Kidney (tissue), 14 donors: ENCODE measurements around the gene SLX9. TPM values are rescaled to one million over a fixed set of nuclear protein-coding genes. Genes with fewer than 3 reads are reported as not detected.
A peak's percentile ranks its signal among the peaks of the same experiment; 100 is the strongest.

Experiments
- DNase-seq, 5 donors: peaks; one replicate each; pipeline ENCODE4 v3.0.0-alpha.2; 2013 to 2020
- FAIRE-seq: peaks from 2 replicates; lab custom pipeline; 2012; peaks lifted over from hg19 to GRCh38; lab: Jason Lieb, UNC
- H3K27ac ChIP-seq, 2 donors: one replicate each; pipeline ENCODE4 v1.7.0; 2013; ENCODE audit warnings: low read depth in 2 of 2, low read length in 2 of 2, inconsistent platforms in 1 of 2
- H3K27me3 ChIP-seq: one replicate; pipeline ENCODE4 v1.7.1; 2013; ENCODE audit warnings: low read length, inconsistent platforms; ENCODE audit not compliant: control insufficient read depth, insufficient read depth
- H3K36me3 ChIP-seq, 3 donors: one replicate each; pipeline versions ENCODE4 v1.7.0 to v1.7.1; 2013; ENCODE audit warnings: low read length in 3 of 3, control low read depth in 1 of 3, inconsistent platforms in 1 of 3; ENCODE audit not compliant: insufficient read depth in 3 of 3, control insufficient read depth in 2 of 3
- H3K4me1 ChIP-seq, 3 donors: one replicate each; pipeline versions ENCODE4 v1.7.0 to v1.7.1; 2013; ENCODE audit warnings: low read length in 3 of 3, inconsistent platforms in 1 of 3, low read depth in 1 of 3; ENCODE audit not compliant: control insufficient read depth in 2 of 3, insufficient read depth in 2 of 3
- H3K4me3 ChIP-seq, 3 donors: one replicate each; pipeline versions ENCODE4 v1.7.0 to v1.8.1; 2013; ENCODE audit warnings: low read length in 3 of 3, control low read depth in 1 of 3, inconsistent platforms in 1 of 3
- H3K9ac ChIP-seq, 3 donors: one replicate each; pipeline versions ENCODE4 v1.7.0 to v1.7.1; 2013; ENCODE audit warnings: low read length in 3 of 3, control low read depth in 1 of 3, inconsistent platforms in 1 of 3
- H3K9me3 ChIP-seq, 3 donors: one replicate each; pipeline versions ENCODE4 v1.7.0 to v1.7.1; 2013; ENCODE audit warnings: low read length in 3 of 3, control low read depth in 1 of 3, inconsistent platforms in 1 of 3; ENCODE audit not compliant: control insufficient read depth in 2 of 3, insufficient read depth in 1 of 3
- intact Hi-C: fragments of 100-400 bp; cut with DNase I; formaldehyde crosslinking; loops from one replicate; pipeline ENCODE4 v1.11.1; 2022
- polyA plus RNA-seq: library from polyadenylated mRNA; stranded (reverse); fragments of 350-450 nt; fragmentation: Illumina TruSeq; extraction: RNeasy Lipid Tissue Mini Kit (QIAGEN cat#74804); gene quantifications from one replicate; pipeline ENCODE4 v1.2.3, GENCODE V29; 2014; ENCODE audit warnings: low read depth, low replicate concordance; ENCODE audit not compliant: insufficient read depth
- total RNA-seq: library from RNA; stranded (reverse); fragmentation: NEBNext Ultra II Directional; extraction: Animal tissue kit (Norgen Biotek cat#: 25700); gene quantifications from one replicate; pipeline ENCODE4 v1.2.1, GENCODE V29; 2021
- TF ChIP-seq, protein P1 (sequence below): IDR thresholded peaks from 3 replicates; pipeline ENCODE4 v1.5.1; 2012; ENCODE audit warnings: mild to moderate bottlenecking, moderate library complexity, borderline replicate concordance; ENCODE audit not compliant: insufficient read depth; ENCODE audit errors: extremely low read depth
- donor health status: control.
- donor health status: control.
- donor health status: control.
- donor health status: control.
- donor health status: control.
- donor health status: DM: yes; HTN: yes; CAD: no.
- donor health status: Normal renal cell carcinoma (clear cell type).

SLX9 gene
- total and polyA plus RNA-seq, 2 donors from 2014 or later: 27.1 to 35.1 TPM

DNA sequence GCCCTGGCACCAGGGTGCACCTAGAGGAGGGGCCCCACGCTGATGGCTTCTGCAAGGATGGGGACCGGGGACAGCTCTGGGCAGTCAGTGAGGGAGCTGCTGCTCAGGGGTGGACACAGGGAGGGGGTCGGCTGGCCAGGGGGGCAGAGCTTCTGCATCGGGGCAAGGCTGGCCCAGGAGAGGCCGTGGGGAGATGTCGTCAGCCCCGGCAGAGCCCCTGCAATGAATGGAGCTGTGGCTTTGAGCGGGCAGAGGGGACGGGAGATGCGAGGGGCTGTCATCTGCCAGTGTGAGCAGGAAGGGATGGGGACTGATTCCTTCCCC is 31.8 kb downstream of the SLX9 start:
- intact Hi-C loops: no loop called here

DNA sequence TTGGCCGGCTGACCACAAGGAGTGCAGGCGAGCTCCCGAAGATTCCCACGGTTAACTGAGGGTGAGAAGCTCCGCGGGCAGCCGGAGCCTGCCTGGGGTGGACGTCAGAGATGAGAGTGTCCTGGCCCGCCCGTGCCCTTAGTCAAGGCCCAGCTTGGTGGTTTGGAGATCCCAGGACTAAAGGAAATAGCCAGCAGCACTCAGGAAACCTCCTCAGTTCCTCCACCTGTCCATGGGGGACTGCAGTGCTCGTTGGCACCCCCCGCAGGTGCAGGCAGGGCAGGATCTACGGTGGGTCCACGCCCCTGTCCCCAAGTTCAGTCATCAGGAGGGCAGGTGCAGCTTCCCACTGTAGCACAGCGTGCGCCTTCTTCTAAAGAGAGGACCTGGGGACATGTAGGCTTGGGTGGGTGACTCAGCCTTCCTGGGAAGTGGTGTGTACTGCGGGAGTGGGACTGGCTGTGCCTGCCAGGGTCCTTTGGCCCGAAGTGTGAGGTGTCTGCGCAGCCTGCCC is 32.5 kb downstream of the SLX9 start:
- FAIRE-seq: no peak
- Histone ChIP-seq H3K36me3 (peaks cover 0 to 3% (median 0%) of the 10 kb centered on the region in 3 donors), H3K27ac (no peak overlapping the region), H3K9me3 (no peaks in the 10 kb centered on the region), H3K27me3 (no peaks in the 10 kb centered on the region), H3K9ac (no peak overlapping the region), H3K4me3 (no peak overlapping the region), H3K4me1 (peaks cover 0 to 16% (median 0%) of the 10 kb centered on the region in 3 donors)
- intact Hi-C loops: no loop called here
- TF ChIP-seq, protein P1, sequence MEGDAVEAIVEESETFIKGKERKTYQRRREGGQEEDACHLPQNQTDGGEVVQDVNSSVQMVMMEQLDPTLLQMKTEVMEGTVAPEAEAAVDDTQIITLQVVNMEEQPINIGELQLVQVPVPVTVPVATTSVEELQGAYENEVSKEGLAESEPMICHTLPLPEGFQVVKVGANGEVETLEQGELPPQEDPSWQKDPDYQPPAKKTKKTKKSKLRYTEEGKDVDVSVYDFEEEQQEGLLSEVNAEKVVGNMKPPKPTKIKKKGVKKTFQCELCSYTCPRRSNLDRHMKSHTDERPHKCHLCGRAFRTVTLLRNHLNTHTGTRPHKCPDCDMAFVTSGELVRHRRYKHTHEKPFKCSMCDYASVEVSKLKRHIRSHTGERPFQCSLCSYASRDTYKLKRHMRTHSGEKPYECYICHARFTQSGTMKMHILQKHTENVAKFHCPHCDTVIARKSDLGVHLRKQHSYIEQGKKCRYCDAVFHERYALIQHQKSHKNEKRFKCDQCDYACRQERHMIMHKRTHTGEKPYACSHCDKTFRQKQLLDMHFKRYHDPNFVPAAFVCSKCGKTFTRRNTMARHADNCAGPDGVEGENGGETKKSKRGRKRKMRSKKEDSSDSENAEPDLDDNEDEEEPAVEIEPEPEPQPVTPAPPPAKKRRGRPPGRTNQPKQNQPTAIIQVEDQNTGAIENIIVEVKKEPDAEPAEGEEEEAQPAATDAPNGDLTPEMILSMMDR: no peak
- peak in 1 of 5 donors; percentile 66 for DNase-seq

More for the DNA sequence above, 31.8 kb downstream of the SLX9 start:
- Histone ChIP-seq H3K4me1 (peaks cover 0 to 22% (median 0%) of the 10 kb centered on the region in 3 donors), H3K36me3 (peaks cover 0 to 3% (median 0%) of the 10 kb centered on the region in 3 donors), H3K27ac (no peak overlapping the region), H3K9me3 (no peaks in the 10 kb centered on the region), H3K27me3 (no peaks in the 10 kb centered on the region), H3K9ac (no peak overlapping the region), H3K4me3 (no peak overlapping the region)
- DNase-seq (peak in 1 of 5 donors; percentile 55), FAIRE-seq (no peak)
- TF ChIP-seq, protein P1: no peak

DNA sequence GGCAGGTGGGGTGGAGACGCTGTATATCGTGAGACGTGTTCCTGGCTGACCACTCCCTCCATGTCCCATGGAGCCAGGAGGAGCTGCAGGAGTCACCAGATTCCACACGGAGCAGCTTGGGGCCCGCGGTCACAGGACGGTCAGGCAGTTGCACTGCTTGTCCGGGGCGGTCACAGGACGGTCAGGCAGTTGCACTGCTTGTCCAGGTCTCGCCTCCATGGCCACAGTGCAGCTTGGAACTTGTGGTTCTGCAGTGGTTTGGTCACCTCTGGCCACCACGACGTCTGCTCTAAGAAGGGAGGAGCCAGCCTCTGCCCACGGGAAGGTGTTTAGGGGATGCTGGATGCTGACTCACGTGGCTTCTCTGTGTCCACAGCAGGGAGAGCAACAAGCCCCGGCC is 33.0 kb downstream of the SLX9 start:
- Histone ChIP-seq H3K4me1 (peaks cover 0 to 12% (median 0%) of the 10 kb centered on the region in 3 donors), H3K9me3 (no peaks in the 10 kb centered on the region), H3K9ac (no peak overlapping the region), H3K27me3 (no peaks in the 10 kb centered on the region), H3K27ac (no peak overlapping the region), H3K36me3 (no peaks in the 10 kb centered on the region), H3K4me3 (no peak overlapping the region)
- FAIRE-seq (no peak), DNase-seq (no peak)
- TF ChIP-seq, protein P1: no peak
- intact Hi-C loops: no loop called here

DNA sequence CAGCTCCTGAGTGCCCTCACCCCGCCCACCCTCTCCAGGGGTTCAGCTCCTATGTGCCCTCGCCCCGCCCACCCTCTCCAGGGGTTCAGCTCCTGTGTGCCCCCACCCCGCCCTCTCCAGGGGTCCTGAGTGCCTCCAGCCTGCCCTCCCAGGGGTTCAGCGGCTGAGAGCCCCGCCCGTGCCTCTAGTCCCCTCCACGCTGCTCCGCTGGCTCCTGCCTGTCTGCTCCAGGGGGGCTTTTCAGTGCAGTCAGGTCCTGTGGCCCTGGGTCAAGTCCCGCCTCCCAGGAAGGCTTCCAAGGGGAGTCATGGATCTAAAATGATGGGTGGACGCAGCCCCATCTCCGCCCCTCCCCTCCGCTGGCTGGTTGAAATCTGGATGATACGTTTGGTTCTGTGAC is 33.8 kb downstream of the SLX9 start:
- H3K36me3 ChIP-seq: no peaks in the 10 kb centered on the region
- H3K4me3 ChIP-seq: no peak overlapping the region
- no peak overlapping the region for H3K9ac ChIP-seq
- peaks cover 0 to 9% (median 0%) of the 10 kb centered on the region in 3 donors for H3K4me1 ChIP-seq
- FAIRE-seq (no peak), DNase-seq (no peak)
- TF ChIP-seq, protein P1: no peak
- H3K27me3 ChIP-seq: no peaks in the 10 kb centered on the region
- H3K27ac ChIP-seq: no peak overlapping the region
- intact Hi-C loops: no loop called here
- H3K9me3 ChIP-seq: no peaks in the 10 kb centered on the region
